ENCODE measurements around the gene PIPOX. TPM values are rescaled to one million over a fixed set of nuclear protein-coding genes. Genes with fewer than 3 reads are reported as not detected.
"Not testable (repeated sequence)": the region's sequence is repeated elsewhere in the genome, so short reads cannot be mapped to it uniquely, and the experiment has no call there.

PIPOX gene
- total RNA-seq, 1 experiment from 2014 or later: 0.34 TPM

- no peak for DNase-seq (ENCODE audit: low read depth)
These were observed 33.1 kb downstream of the PIPOX start for GRCh38 chr17:29076087-29076486.

- DNase-seq (ENCODE audit: low read depth): no peak
These were observed 33.8 kb downstream of the PIPOX start for GRCh38 chr17:29076722-29077121.

GRCh38 chr17:29077320-29077719 is 34.4 kb downstream of the PIPOX start:
- no peak for DNase-seq (ENCODE audit: low read depth)

- peak; percentile 68 for DNase-seq (ENCODE audit: low read depth)
These were observed 35.5 kb downstream of the PIPOX start for GRCh38 chr17:29078183-29079045.

GRCh38 chr17:29079433-29079832 is 36.5 kb downstream of the PIPOX start:
- no peak for DNase-seq (ENCODE audit: low read depth)

GRCh38 chr17:29079887-29080286 is 36.9 kb downstream of the PIPOX start:
- no peak for DNase-seq (ENCODE audit: low read depth)

GRCh38 chr17:29080323-29080722 is 37.4 kb downstream of the PIPOX start:
- no peak for DNase-seq (ENCODE audit: low read depth)

GRCh38 chr17:29080965-29081364 is 38.0 kb downstream of the PIPOX start:
- no peak for DNase-seq (ENCODE audit: low read depth)

GRCh38 chr17:29084541-29085146 is 41.7 kb downstream of the PIPOX start:
- DNase-seq (ENCODE audit: low read depth): peak; percentile 58

GRCh38 chr17:29085223-29085622 is 42.3 kb downstream of the PIPOX start:
- no peak for DNase-seq (ENCODE audit: low read depth)

GRCh38 chr17:29086628-29087332 is 43.8 kb downstream of the PIPOX start:
- DNase-seq (ENCODE audit: low read depth): peak; percentile 38

- not testable (repeated sequence) for DNase-seq (ENCODE audit: low read depth)
These were observed 45.8 kb downstream of the PIPOX start for GRCh38 chr17:29088782-29089181.

GRCh38 chr17:29089601-29090044 is 46.7 kb downstream of the PIPOX start:
- DNase-seq (ENCODE audit: low read depth): no peak

- DNase-seq (ENCODE audit: low read depth): no peak
These were observed 47.2 kb downstream of the PIPOX start for GRCh38 chr17:29090108-29090507.

- DNase-seq (ENCODE audit: low read depth): no peak
These were observed 48.0 kb downstream of the PIPOX start for GRCh38 chr17:29090750-29091605.

- no peak for DNase-seq (ENCODE audit: low read depth)
These were observed 48.8 kb downstream of the PIPOX start for GRCh38 chr17:29091606-29092289.

GRCh38 chr17:29093090-29093871 is 50.3 kb downstream of the PIPOX start:
- DNase-seq (ENCODE audit: low read depth): no peak

- no peak for DNase-seq (ENCODE audit: low read depth)
These were observed 51.3 kb downstream of the PIPOX start for GRCh38 chr17:29094101-29094708.

- DNase-seq (ENCODE audit: low read depth): no peak
These were observed 52.5 kb downstream of the PIPOX start for GRCh38 chr17:29095439-29095838.

GRCh38 chr17:29096094-29096493 is 53.2 kb downstream of the PIPOX start:
- no peak for DNase-seq (ENCODE audit: low read depth)

All from Daoy (cell line).